GM18502 (cell line): Measurements from ENCODE around the gene CACNA2D3.
"Not testable (repeated sequence)": the region's sequence is repeated elsewhere in the genome, so short reads cannot be mapped to it uniquely, and the experiment has no call there.

ENCODE experiments used
- ATAC-seq: cut with Tn5 transposase; IDR thresholded peaks from one replicate; pipeline ENCODE4 v1.9.1; 2021; ENCODE audit warnings: mild to moderate bottlenecking; ENCODE audit not compliant: unreplicated experiment, poor library complexity

CACNA2D3 gene

DNA sequence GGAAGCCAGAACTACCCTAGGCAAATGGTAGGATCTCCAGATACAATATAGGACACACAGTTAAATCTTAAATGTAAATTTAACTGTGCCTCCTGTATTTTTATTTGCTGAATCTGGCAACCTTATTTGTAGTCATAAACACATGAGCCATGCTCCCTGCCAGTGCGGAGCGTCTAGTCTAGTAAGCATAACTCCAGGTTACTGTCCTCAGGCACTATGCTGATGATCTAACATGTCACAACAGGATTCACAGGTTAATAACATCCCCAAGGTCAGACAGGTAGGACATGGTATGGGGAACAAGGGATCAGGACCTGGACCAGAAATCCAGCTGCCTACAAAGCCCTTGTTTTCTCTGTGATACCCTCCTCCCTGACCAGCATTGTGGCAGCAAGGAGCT, 305.1 kb downstream of the CACNA2D3 start:
- no peak for ATAC-seq

DNA sequence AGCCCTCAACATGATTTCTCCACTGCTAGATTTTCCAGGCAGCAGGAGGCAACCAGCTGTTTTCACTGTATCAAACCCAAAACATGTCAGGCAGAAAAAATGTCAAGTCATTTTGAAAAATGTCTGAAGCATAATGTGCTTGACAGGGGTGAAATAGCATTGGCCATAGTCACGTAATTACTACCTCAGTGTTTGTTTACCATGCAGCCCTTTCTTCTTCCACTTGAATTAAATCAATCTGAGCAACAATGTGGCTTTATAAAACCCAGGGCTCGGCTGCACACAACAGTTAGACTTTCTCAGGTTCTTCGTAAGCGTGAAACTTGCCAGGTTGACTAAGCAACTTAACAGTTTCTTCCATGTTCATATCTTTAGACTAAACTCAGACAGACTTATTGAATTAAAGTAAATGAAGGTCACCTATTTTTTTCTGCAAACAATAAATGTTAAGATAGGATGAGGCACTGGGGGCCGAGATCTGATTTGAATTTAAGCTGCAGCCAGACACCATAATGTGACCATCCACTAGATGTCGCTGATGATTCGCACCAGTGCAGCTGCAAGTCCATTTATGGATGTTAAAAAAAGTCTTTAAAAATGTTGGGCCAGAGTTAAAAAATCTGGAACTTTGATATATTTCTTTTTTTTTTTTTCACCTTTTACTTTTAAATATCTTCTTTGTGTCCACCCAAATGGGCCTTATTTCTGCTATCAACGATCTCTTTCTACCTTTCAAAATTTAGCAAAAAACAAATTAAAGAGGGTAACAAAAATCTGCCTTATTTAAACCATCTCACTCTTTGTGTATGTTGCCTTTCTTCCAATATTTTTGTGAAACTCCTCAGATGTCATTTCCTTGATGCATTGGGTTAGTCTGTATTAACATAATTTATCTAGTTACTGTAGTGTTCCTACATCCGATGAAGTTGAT, 305.9 kb downstream of the CACNA2D3 start:
- ATAC-seq = no peak

DNA sequence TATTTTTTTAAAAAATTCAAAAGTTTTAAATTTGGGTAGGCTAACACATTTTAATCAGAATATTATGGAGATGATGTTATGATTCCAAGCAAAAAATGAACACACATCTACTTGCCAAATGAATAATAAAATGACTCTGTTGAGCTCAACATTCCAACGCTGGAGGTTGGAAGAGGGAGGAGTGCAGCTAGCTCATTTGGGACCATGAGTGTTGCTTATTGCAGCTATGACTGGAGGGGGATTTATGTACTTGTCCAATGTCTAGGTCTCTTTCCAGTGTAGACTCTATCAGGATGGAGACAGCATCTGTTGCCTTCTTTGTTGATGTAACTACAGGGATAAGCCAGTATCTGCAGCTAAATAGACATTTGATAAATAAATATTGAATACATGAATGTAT, 310.6 kb downstream of the CACNA2D3 start:
- ATAC-seq = no peak

DNA sequence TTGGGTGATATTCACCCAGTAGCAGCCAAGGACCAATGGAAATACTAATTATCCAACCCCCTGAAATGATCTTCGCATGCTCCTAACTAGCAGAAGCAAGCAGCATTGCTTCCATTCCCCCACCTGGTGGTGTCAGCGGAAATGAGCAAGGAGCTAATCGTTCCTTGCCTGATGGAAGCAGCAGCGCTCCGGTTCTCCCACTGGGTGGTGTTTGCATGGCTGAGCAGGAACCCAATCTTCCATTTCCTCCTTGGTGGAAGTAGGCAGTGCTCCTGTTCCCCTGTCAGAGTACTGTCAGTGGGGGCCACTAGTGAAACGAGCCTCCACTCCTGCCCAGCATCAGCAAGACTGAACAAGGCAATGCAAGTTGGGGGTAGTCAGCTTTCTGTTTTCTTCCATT, 311.5 kb downstream of the CACNA2D3 start:
- ATAC-seq = no peak

DNA sequence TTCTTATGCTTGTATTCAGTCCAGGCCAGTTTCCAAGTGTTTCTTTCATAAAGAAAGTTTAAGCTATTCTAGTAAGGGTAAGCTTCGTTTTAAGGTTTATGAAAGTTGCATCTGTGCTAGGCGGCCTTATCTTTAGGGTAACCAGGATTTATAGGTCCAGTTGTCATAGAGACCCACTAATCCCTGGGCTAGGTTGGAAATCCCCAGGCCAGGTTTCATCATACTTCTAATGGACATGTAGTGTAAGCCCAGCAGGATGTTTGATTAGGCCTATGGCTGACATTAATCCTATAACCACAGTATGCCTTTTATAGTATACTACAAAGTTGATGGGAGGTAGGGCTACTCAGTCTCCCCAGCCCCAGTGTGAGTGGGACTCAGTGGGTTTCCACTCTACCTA, 312.4 kb downstream of the CACNA2D3 start:
- no peak for ATAC-seq

DNA sequence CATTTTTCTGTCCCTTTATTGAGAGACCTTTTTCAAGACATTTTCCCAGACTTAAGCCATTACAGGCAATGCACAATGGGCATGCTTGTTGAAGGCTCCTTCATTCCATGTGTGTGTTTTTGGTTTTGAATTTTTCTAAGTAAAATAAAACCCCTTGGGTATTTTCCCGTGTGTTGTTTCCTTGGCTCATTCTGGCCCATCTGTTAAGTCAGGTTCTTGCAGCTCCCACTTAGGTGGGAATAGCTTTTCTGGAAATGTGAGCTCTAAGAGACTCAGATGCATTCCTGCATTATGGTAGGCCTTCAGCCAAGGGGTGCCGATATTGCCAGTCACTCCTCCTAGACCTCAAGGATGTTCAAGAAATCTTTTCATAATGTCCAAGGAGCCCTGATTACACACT, 314.9 kb downstream of the CACNA2D3 start:
- no peak for ATAC-seq

DNA sequence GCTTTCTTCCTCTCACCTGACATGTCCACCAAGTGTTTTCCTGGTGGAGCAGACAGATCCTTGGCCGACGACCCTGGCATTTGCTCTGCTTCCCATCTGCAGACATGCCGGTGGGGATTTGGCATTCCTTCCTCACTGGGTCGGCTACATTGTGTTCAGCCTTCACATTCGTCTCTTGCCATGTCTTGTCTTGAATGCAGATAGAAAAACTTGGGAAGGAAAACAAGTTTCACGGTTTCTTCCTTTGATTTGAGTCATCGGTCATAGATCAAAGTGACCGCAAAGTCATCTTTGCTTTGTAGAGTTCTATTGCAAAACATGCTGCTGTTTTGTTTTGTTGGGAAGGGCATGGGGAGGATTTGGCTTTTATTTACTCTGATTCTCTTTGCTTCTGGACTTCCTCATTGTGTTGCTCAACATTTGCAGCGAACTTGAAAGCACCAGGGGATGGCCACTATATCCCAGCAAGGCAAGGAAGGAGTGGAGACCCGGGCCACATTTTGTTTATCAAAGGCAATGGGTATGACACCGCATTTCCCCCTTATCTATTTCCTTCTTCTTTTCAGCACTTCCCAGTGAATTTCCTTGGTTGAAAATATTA, 321.3 kb downstream of the CACNA2D3 start:
- no peak for ATAC-seq

DNA sequence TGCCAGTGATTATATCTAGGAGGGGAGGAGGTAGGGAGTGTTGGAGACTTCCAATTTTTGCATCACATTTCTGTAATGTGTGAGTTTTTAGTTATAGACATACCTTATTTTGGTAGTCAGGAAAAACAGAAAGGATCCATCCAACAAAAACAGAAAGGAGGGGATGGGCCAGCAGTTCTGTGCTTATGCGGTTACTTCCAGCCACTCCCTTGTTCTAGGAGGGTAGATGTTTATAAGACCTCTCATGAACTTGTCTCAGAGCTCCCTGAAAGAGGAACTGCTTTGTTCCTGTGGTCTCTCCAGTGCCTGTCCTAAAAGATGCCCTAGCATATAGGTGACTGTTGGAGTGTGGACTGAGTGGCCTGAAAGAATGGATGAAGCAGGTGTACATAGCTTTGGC, 323.3 kb downstream of the CACNA2D3 start:
- ATAC-seq = no peak

DNA sequence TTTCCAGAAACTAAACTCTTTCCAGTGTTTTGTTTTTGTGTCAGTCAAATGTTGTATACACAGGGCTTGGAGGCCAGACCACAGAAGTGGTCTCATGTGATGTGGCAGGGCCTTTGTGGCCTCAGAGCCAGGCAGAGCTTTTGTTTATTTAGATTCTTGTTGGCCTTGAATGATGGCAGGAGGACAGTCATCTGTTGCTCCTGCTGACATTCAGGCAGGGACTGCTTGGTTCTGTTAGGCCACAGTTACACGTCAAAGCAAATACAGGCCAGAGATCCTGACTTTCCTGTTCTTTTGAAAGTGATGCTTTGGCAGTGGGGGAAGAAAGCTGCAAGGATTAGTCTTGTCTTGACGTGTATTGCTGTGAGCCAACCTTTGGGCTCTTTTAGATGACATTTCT, 325.1 kb downstream of the CACNA2D3 start:
- ATAC-seq = no peak

DNA sequence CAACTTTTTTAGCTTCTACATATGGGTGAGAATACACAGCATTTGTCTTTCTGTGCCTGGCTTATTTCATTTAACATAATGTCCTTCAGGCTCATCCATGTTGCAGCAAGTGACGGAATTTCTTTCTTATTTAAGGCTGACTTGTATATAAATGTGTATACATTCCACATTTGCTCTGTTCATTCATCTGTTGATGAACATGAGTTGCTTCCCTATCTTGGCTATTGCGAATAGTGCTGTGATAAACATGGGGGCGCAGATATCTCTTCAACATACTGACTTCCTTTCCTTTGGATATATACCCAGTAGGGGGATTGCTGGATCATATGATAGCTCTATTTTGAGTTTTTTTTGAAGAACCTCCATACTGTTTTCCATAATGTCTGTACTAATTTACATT, 332.5 kb downstream of the CACNA2D3 start:
- ATAC-seq = no peak

DNA sequence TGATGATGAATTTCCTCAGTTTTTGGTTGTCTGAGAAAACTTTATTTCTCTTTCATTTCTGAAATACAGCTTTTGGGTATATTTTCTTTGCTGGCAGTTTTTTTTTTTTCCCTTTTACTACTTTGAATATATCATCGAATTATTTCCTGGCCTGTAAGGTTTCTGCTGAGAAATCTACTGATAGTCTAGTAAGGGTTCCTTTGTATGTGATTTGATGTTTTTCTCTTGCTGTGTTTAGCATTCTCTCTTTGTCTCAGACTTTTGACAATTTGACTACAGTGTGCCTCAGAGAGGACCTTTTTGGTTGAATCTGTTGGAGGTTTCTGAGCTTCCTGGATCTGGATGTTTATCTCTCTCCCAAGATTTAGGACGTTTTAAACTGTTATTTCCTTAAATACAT, 336.0 kb downstream of the CACNA2D3 start:
- no peak for ATAC-seq

DNA sequence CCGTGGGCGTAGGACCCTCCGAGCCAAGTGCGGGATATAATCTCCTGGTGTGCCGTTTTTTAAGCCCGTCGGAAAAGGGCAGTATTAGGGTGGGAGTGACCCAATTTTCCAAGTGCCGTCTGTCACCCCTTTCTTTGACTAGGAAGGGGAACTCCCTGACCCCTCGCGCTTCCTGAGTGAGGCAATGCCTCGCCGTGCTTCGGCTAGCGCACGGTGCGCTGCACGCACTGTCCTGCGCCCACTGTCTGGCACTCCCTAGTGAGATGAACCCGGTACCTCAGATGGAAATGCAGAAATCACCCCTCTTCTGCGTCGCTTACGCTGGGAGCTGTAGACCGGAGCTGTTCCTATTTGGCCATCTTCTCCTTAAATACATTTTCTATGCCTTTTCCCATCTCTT, 342.2 kb downstream of the CACNA2D3 start:
- ATAC-seq = not testable (repeated sequence)

DNA sequence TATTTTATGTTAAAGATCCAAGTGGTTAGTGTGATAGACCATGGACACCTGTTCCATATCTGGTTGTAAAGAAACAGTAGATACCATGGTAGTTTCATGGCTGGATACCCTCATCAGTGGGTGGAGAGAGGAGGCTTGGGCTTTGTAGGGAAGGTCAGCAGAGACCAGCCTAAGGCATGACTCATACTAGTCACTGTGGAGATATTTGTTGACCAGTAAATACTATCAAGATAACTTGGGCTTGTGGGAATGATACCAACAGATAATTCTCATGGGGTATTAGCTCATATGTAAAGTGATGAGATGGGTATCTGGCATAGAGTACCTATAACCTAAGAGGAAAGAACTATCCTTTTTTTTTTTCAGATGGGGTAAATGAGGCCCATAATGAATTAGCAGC, 354.5 kb downstream of the CACNA2D3 start:
- ATAC-seq = no peak

DNA sequence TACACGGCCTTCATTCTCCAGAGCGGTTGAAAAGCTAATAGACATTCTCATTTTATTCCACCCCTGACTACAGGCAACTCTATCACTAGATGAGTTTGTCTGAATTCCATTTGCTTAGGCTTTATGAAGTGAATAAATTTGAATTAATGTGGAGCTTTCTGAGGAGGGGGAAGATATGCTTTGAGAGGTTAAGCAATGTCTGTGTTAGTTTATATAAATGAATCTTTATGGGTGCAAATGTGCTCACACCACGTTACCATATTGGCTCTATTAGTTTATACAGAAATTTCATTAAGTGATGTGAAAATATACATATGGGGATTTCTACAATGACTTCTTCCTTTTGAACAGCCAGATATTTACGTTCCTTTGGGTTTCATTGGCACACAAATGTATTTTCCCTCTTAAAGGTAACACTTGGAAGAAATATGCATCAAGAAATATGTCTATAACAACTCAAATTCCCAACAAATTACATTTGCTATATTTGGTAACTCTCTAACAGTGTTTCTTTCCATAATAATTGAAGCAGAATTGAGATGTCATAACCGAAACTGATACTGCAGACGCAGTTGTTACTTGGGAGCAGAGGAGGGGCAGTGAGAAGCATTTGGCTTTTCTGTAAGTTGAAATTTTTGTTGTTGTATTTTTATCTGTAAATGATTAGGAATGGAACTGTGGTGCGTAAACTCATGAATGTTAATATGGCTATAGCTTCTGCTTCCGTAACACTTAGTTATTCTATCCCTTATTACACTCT, 359.4 kb downstream of the CACNA2D3 start:
- no peak for ATAC-seq

DNA sequence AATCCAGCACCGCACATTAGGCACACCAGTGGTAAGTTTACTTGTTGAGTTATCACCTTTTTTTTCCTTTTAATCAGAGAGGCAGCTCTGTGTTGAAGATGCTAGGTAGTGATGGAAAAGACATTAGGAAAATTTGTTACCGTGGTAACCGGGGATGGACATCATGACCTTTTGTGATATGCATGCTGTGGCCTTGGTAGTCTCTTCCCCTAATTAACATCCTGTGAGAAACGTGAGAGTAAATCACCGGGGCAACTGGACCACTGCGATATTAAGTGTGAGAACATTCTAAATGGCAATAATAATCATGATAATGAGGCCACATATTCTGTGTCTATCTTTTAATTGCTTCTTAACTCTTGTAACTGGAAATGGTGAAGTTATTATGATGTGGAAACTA, 362.0 kb downstream of the CACNA2D3 start:
- ATAC-seq = no peak

DNA sequence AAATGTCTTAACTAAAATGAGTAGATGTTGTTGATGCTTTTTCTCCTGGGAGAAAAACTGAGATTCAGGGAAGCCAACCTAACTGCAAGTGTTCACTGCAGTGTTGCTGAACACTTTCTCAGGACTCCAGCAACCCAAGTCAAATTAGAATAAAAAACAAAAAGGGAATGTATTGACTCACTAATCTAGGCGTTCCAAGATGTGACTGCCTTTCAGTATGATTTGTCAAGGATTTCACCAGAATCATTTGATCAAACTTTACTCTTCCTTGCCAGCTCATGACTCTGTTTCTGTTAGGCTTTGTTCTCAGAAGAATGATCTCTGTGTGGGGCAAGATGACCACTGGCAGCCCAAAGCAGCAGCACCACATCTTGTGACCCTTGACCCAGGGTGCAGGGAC, 364.0 kb downstream of the CACNA2D3 start:
- no peak for ATAC-seq

DNA sequence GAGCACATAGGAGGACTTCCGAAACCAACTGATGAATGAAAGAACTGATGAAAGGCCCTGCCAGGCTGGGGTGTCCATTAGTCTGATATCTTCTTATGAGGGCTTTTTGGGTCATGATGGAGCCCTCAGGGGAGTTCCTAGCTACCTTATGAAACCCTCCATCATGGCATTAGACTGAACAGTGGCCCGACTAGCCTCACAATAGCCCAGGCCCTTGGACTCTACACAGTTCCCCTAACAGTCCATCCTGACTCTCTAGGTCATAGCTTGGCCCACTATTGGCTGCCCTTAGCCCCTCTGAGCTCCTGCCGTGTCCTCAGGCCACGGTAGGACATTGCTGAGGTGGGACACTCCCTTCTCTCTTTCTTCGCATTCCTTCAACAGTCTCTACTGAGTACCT, 365.9 kb downstream of the CACNA2D3 start:
- no peak for ATAC-seq

DNA sequence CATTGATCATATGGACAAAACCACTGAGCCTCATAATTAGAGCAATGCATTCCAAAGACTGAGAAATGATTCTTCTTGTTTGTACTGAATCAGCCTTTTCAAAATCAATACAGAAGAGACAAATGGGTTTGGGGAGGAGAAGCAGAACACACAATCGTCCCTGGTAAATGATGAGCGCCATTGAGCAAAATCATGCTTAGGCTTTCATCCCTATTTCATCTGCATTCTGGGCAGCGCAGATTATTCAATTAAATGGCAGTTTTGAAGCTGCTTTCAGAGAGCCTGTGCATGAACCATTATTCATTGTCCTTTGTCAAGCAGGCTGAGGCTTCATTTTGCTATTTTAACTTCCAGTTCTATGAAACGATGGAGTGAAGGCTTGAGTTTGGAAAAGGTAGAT, 371.9 kb downstream of the CACNA2D3 start:
- ATAC-seq = no peak

DNA sequence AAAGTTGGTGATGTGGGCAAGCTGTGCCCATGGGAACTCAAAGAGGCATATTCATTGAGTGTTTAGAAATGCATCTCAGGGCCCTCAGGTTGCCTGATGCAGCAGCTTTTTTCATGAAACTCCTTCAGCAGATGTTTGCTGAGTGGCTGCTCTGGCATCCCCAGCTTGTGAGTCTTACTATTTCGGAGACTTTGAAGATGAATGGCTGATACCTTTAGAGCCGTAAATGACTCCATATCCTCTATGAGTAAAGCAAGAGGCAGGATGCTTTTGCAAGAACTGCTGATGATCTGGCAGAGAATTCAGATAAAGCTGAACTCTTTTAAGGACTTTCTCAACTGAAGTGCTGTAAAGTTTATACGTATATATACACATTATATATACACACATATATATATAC, 384.3 kb downstream of the CACNA2D3 start:
- no peak for ATAC-seq

DNA sequence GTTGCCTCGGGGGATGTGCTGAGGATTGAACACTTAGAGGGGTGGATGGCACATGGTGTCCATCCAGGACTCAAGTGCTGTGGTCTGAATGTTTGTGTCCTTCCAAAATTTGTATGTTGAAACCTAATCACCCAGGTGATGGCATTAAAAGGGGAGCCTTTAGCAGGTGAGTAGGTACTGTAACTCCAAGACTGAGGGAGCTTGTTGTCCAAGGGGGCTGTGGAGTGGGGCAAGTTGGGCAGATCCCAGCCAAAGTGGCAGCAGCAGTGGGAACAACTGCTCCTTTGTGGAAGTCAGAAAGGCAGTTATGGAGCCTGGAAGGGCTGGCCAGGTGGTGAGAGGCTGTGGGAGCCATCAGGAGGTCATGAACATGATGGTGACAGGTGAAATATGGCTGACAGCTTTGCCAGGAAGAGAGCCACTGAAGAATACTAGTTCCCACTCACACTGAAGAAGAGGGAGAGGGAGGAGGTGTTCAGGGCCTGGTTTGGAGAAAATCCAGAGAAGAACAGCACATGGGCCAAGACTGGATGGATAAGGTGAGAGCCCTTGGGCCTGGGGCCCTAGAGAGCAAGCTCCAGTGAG, 385.6 kb downstream of the CACNA2D3 start:
- no peak for ATAC-seq

DNA sequence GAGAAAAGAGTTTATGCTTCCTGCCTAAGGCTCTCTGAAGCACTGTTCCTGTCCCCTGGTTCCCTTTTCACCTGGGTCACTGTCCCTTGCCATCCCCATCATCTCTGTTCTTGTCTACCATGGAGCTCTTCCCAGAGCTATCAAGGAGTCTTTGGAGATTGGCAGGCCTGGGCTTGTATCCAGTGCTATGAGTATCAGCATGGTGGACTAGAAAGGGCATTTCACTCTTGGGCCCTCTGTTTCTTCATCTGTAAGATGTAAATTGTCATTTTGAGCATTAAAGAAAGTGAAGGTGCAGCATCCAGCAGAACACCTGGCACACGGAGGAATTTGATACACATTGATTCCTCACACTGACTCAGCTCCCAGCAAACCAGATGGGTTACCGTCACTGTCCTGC, 388.2 kb downstream of the CACNA2D3 start:
- ATAC-seq = no peak
